D721Med (cell line): ENCODE measurements around the gene SMG6.

Source experiments
- DNase-seq: peaks from one replicate; pipeline ENCODE4 v3.0.0; 2011; ENCODE audit warnings: low spot score; ENCODE audit not compliant: insufficient read length
- FAIRE-seq: peaks from 2 replicates; lab custom pipeline; 2011; peaks lifted over from hg19 to GRCh38; lab: Jason Lieb, UNC
- CTCF ChIP-seq: IDR thresholded peaks from 2 replicates; pipeline ENCODE4 v1.5.1; 2012; ENCODE audit warnings: mild to moderate bottlenecking, control low read depth; ENCODE audit not compliant: insufficient read depth; ENCODE audit errors: missing control alignments

SMG6 gene

DNA sequence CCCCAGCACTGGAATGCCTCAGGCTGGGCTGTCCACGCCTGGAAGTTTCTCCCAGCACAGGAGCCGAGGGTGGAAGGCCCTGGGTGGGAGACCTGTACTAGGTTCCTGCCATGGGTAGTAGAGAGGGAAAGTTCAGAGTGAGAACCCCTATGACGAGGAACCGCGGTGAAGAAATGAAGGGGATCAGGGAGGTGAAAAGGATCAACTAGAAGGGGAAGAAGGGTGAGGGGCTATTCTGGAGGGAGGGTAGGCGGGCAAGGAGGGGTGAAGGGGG lies 243.3 kb downstream of the SMG6 start:
- TF ChIP-seq CTCF, result no peak
- no peak for DNase-seq
- FAIRE-seq, result no peak

DNA sequence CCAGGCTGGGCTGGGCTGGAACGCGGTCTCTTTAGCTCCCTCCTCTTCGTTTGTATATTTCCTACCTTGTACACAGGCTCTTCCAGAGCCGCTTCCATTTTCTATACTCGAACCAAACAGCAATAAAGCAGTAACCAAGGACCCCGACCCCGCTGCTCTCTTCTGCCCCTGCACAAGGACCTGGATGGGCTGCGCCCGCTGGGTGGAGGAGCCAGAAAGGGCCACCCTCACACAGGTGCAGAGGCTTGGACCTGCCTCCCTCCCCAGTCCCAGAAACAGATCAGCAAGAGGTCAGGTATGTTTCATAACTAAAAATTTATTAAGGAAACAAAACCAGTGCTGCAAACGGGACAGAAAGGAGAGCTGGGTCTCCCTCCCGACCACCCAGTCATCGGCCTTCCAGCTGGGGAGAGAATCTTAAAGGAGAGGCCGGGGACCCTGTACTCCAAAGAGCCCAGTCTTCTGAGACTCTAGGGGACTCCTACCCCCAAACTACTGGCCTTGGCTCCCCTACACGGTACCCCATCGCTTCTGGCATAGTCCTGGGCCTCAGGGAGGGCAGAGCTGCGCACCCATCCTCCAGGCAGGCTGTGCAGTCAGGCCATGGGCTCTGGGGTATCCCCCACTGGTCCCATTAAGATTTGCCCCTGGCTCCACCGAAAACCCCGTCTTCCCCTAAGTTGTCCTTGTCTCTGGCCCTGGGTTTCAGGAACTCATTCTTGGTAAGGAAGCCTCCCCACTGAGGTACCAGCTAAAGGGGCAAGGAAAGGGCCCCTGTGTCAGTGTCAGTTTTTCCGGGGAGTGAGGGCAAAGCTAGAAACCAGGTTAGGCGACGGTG lies 243.8 kb downstream of the SMG6 start:
- FAIRE-seq (no peak), DNase-seq (no peak)
- TF ChIP-seq CTCF, result no peak

DNA sequence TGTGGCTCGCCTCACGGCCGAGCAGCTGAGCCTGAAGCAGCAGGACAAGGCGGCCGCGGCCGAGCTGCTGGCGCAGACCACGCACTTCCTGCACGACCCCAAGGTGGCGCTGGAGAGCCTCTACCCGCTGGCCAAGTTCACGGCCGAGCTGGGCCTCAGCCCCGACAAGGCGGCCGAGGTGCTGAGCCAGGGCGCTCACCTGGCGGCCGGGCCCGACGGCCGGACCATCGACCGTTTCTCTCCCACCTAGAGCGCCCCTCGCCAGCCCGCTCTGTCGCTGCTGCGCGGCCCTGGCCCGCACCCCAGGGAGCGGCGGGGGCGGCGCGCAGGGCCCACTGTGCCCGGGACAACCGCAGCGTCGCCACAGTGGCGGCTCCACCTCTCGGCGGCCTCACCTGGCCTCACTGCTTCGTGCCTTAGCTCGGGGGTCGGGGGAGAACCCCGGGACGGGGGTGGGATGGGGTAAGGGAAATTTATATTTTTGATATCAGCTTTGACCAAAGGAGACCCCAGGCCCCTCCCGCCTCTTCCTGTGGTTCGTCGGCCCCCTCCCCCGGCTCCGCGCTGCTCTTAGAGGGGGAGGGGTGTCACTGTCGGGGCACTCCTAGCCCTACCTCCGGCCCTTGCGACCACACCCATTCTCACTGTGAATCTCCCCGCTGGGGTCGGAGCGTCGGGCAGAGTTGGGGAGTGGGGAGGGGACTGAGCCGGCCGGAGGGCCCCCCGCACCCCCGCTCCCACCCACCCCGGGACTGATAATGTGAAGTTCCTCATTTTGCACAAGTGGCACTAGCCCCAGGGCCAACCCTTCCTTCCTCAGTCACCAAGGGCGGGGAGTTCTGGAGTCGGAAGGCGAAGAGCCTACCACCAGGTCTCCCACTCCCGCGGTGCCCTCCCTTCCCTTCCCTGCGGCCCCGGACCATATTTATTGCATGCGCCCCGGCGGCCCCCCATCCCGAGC lies 244.7 kb downstream of the SMG6 start:
- no peak for DNase-seq
- TF ChIP-seq CTCF, result no peak

DNA sequence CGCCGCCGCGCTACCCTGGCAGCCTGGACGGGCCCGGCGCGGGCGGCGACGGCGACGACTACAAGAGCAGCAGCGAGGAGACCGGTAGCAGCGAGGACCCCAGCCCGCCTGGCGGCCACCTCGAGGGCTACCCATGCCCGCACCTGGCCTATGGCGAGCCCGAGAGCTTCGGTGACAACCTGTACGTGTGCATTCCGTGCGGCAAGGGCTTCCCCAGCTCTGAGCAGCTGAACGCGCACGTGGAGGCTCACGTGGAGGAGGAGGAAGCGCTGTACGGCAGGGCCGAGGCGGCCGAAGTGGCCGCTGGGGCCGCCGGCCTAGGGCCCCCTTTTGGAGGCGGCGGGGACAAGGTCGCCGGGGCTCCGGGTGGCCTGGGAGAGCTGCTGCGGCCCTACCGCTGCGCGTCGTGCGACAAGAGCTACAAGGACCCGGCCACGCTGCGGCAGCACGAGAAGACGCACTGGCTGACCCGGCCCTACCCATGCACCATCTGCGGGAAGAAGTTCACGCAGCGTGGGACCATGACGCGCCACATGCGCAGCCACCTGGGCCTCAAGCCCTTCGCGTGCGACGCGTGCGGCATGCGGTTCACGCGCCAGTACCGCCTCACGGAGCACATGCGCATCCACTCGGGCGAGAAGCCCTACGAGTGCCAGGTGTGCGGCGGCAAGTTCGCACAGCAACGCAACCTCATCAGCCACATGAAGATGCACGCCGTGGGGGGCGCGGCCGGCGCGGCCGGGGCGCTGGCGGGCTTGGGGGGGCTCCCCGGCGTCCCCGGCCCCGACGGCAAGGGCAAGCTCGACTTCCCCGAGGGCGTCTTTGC lies 245.6 kb downstream of the SMG6 start:
- FAIRE-seq (no peak), DNase-seq (no peak)
- TF ChIP-seq CTCF, result no peak

More for the DNA sequence above, 244.7 kb downstream of the SMG6 start:
- no peak for FAIRE-seq

DNA sequence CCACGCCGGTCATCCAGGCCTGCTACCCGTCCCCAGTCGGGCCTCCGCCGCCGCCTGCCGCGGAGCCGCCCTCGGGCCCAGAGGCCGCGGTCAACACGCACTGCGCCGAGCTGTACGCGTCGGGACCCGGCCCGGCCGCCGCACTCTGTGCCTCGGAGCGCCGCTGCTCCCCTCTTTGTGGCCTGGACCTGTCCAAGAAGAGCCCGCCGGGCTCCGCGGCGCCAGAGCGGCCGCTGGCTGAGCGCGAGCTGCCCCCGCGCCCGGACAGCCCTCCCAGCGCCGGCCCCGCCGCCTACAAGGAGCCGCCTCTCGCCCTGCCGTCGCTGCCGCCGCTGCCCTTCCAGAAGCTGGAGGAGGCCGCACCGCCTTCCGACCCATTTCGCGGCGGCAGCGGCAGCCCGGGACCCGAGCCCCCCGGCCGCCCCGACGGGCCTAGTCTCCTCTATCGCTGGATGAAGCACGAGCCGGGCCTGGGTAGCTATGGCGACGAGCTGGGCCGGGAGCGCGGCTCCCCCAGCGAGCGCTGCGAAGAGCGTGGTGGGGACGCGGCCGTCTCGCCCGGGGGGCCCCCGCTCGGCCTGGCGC lies 246.3 kb downstream of the SMG6 start:
- TF ChIP-seq CTCF, result no peak
- FAIRE-seq (no peak), DNase-seq (no peak)
